ENCODE measurements around the gene NSL1. TPM values are rescaled to one million over a fixed set of nuclear protein-coding genes. Genes with fewer than 3 reads are reported as not detected.

NSL1 gene
- total RNA-seq, 1 donor from 2014 or later = 40.0 TPM

Other genes with a start within 250 kb of the NSL1 start
- gene ATF3, start 183.0 kb downstream of the NSL1 start, total RNA-seq = 21.2 and 29.5 TPM in 2 replicates
- 100.0 and 100 TPM in 2 replicates for gene BATF3, start 91.9 kb downstream of the NSL1 start, total RNA-seq
- gene TATDN3, start 117 bp upstream of the NSL1 start, total RNA-seq = 15.1 and 16.2 TPM in 2 replicates
- gene SPATA45, start 55.9 kb upstream of the NSL1 start, total RNA-seq = not detected in 2 replicates
- 17.9 and 21.8 TPM in 2 replicates for gene FLVCR1, start 66.5 kb upstream of the NSL1 start, total RNA-seq
- 0.54 and 0.84 TPM in 2 replicates for gene VASH2, start 158.8 kb upstream of the NSL1 start, total RNA-seq
- 43.7 and 47.6 TPM in 2 replicates for gene ANGEL2, start 224.1 kb upstream of the NSL1 start, total RNA-seq